ENCODE data around the gene NDUFAF8. TPM values are rescaled to one million over a fixed set of nuclear protein-coding genes. Genes with fewer than 3 reads are reported as not detected.

Gene NDUFAF8
- total RNA-seq, 2 donors from 2014 or later = 27.4 to 43.1 TPM

- 92% methylated on average over 11 of the region's 11 CpGs for WGBS
- no peak for DNase-seq (ENCODE audit: low spot score)
- Histone ChIP-seq H3K27ac (no peak overlapping the region), H3K4me3 (no peak overlapping the region), H3K36me3 (no peaks in the 10 kb centered on the region), H3K27me3 (replicated peaks; ENCODE audit: insufficient read depth) (no peaks in the 10 kb centered on the region), H3K9me3 (no peaks in the 10 kb centered on the region), H3K4me1 (replicated peaks) (peaks cover 10% of the 10 kb centered on the region)
- TF ChIP-seq CTCF (IDR thresholded peaks at IDR 0.05) = no peak
- no peak for TF ChIP-seq POLR2AphosphoS5 (IDR thresholded peaks at IDR 0.05)
- TF ChIP-seq POLR2A (IDR thresholded peaks at IDR 0.05) = no peak
- intact Hi-C loops (cut with DNase I) = no loop called here
Observed at GRCh38 chr17:81218991-81219390, 20.1 kb upstream of the NDUFAF8 start.

- H3K4me3 ChIP-seq = no peak overlapping the region
- intact Hi-C loops (cut with DNase I) = no loop called here
- no peaks in the 10 kb centered on the region for H3K36me3 ChIP-seq
- 92% methylated on average over 24 of the region's 24 CpGs for whole genome bisulfite sequencing
- no peak overlapping the region for H3K27ac ChIP-seq
- H3K9me3 ChIP-seq = no peaks in the 10 kb centered on the region
- no peaks in the 10 kb centered on the region for H3K27me3 ChIP-seq (replicated peaks; ENCODE audit: insufficient read depth)
- DNase-seq (ENCODE audit: low spot score) = no peak
- H3K4me1 ChIP-seq (replicated peaks) = peaks cover 10% of the 10 kb centered on the region
- TF ChIP-seq POLR2AphosphoS5 (IDR thresholded peaks at IDR 0.05) (no peak), CTCF (IDR thresholded peaks at IDR 0.05) (no peak), POLR2A (IDR thresholded peaks at IDR 0.05) (no peak)
Observed at GRCh38 chr17:81219476-81220180, 19.5 kb upstream of the NDUFAF8 start.

- Histone ChIP-seq H3K4me3 (no peak overlapping the region), H3K27me3 (replicated peaks; ENCODE audit: insufficient read depth) (no peaks in the 10 kb centered on the region), H3K27ac (no peak overlapping the region), H3K9me3 (no peaks in the 10 kb centered on the region), H3K36me3 (no peaks in the 10 kb centered on the region), H3K4me1 (replicated peaks) (peaks cover 10% of the 10 kb centered on the region)
- TF ChIP-seq CTCF (IDR thresholded peaks at IDR 0.05) (no peak), POLR2A (IDR thresholded peaks at IDR 0.05) (no peak), POLR2AphosphoS5 (IDR thresholded peaks at IDR 0.05) (no peak)
- 57% methylated on average over 11 of the region's 11 CpGs for WGBS
- DNase-seq (ENCODE audit: low spot score) = no peak
- intact Hi-C loops (cut with DNase I) = no loop called here
Observed at GRCh38 chr17:81221371-81221841, 17.7 kb upstream of the NDUFAF8 start.

GRCh38 chr17:81221842-81222619 is 17.1 kb upstream of the NDUFAF8 start:
- Histone ChIP-seq H3K27me3 (replicated peaks; ENCODE audit: insufficient read depth) (no peaks in the 10 kb centered on the region), H3K4me1 (replicated peaks) (peaks cover 10% of the 10 kb centered on the region), H3K27ac (no peak overlapping the region), H3K36me3 (no peaks in the 10 kb centered on the region), H3K4me3 (peak overlapping the region; percentile 73 to 74), H3K9me3 (no peaks in the 10 kb centered on the region)
- TF ChIP-seq POLR2AphosphoS5 (IDR thresholded peaks at IDR 0.05) (no peak), POLR2A (IDR thresholded peaks at IDR 0.05) (no peak), CTCF (IDR thresholded peaks at IDR 0.05) (no peak)
- 15% methylated on average over 22 of the region's 24 CpGs for WGBS
- no peak for DNase-seq (ENCODE audit: low spot score)
- intact Hi-C loops (cut with DNase I) = no loop called here

All from prostate gland (tissue), 2 donors.